Lung (tissue), 12 donors: ENCODE data around the gene MAST4. TPM values are rescaled to one million over a fixed set of nuclear protein-coding genes. Genes with fewer than 3 reads are reported as not detected.

ENCODE experiments used
- ATAC-seq: fragments of 200-7000 bp; cut with Tn5 transposase; one replicate; pipeline ENCODE4 v1.9.1; 2020; ENCODE audit warnings: moderate number of reproducible peaks; ENCODE audit not compliant: insufficient read depth, low FRiP score
- DNase-seq, 3 donors: peaks; one replicate each; pipeline ENCODE4 v3.0.0-alpha.2; 2013 to 2017
- H3K27ac ChIP-seq, 2 donors: one replicate each; pipeline ENCODE4 v1.5.1; 2013; ENCODE audit warnings: mild to moderate bottlenecking in 2 of 2, moderate library complexity in 2 of 2, control low read depth in 1 of 2, inconsistent platforms in 1 of 2, low read depth in 1 of 2, low read length in 1 of 2
- H3K27me3 ChIP-seq, 3 donors: one replicate each; pipeline ENCODE4 v1.5.1; 2013; ENCODE audit warnings: low read length in 2 of 3; ENCODE audit not compliant: control insufficient read depth in 3 of 3, insufficient read depth in 3 of 3
- H3K36me3 ChIP-seq, 4 donors: one replicate each; pipeline ENCODE4 v1.5.1; 2013; ENCODE audit warnings: low read length in 4 of 4, mild to moderate bottlenecking in 1 of 4, moderate library complexity in 1 of 4; ENCODE audit not compliant: control insufficient read depth in 4 of 4, insufficient read depth in 4 of 4
- H3K4me1 ChIP-seq, 5 donors: one replicate each; pipeline ENCODE4 v1.5.1; 2013; ENCODE audit warnings: low read length in 5 of 5, mild to moderate bottlenecking in 2 of 5, moderate library complexity in 1 of 5; ENCODE audit not compliant: control insufficient read depth in 5 of 5, insufficient read depth in 5 of 5
- H3K4me3 ChIP-seq: one replicate; pipeline ENCODE4 v1.5.1; 2013; ENCODE audit warnings: mild to moderate bottlenecking, control low read depth, moderate library complexity
- H3K9ac ChIP-seq, 2 donors: one replicate each; pipeline ENCODE4 v1.5.1; 2013; ENCODE audit warnings: low read length in 2 of 2, control low read depth in 1 of 2; ENCODE audit not compliant: insufficient read depth in 1 of 2
- H3K9me3 ChIP-seq, 4 donors: one replicate each; pipeline ENCODE4 v1.5.1; 2013; ENCODE audit warnings: low read length in 3 of 4, mild to moderate bottlenecking in 1 of 4, moderate library complexity in 1 of 4; ENCODE audit not compliant: control insufficient read depth in 4 of 4, insufficient read depth in 3 of 4
- CTCF ChIP-seq: IDR thresholded peaks from 2 replicates; pipeline ENCODE4 v1.5.1; 2012; ENCODE audit warnings: mild to moderate bottlenecking; ENCODE audit errors: control extremely low read depth, extremely low read depth
- WGBS, 2 donors: extraction: QIAGEN DNeasy Blood & Tissue Kit; methylation state at CpG; one replicate each; pipeline ENCODE4 v1.1.7; 2013; 5-methylcytosine and 5-hydroxymethylcytosine counted together
- polyA plus RNA-seq, 2 donors: library from polyadenylated mRNA; stranded (reverse); fragments of 200-250 nt; gene quantifications; one replicate each; pipeline ENCODE4 v1.2.1, GENCODE V29; 2013
- total RNA-seq, 2 donors: library from RNA; depleted of rRNA in 1 of 2; stranded (reverse); fragments of >200 nt in 1 of 2; gene quantifications; one replicate each; pipeline ENCODE4 v1.2.1, GENCODE V29; 2014 to 2021
- donor health status: control.
- donor health status: control.
- donor health status: Bipolar disorder and iron deficiency.
- donor health status: healthy.
- donor health status: DM: yes; HTN: yes; CAD: no.

The MAST4 gene
- total and polyA plus RNA-seq, 4 donors, result 13.9 to 153 (median 46.2) TPM

GRCh38 chr5:66724349-66725139 lies 128.4 kb downstream of the MAST4 start:
- H3K9ac ChIP-seq, result no peak overlapping the region
- H3K4me3 ChIP-seq, result no peak overlapping the region
- no peaks in the 10 kb centered on the region for H3K9me3 ChIP-seq
- no peaks in the 10 kb centered on the region for H3K27me3 ChIP-seq
- H3K36me3 ChIP-seq, result peaks cover 0 to 2% (median 0%) of the 10 kb centered on the region in 4 donors
- H3K4me1 ChIP-seq, result peaks cover 0 to 17% (median 0%) of the 10 kb centered on the region in 5 donors
- TF ChIP-seq CTCF, result no peak
- DNase-seq (no peak), ATAC-seq (no peak)
- no peak overlapping the region for H3K27ac ChIP-seq
- WGBS, 2 donors, result 59% methylated on average over 2 of the region's 2 CpGs

GRCh38 chr5:66727630-66728029 lies 131.4 kb downstream of the MAST4 start:
- ATAC-seq (no peak), DNase-seq (no peak)
- H3K4me1 ChIP-seq, result peaks cover 0 to 14% (median 0%) of the 10 kb centered on the region in 5 donors
- no peaks in the 10 kb centered on the region for H3K9me3 ChIP-seq
- H3K36me3 ChIP-seq, result no peaks in the 10 kb centered on the region
- no peaks in the 10 kb centered on the region for H3K27me3 ChIP-seq
- WGBS, 2 donors, result 81 to 83% methylated on average over 2 of the region's 2 CpGs
- H3K27ac ChIP-seq, result no peak overlapping the region
- no peak for TF ChIP-seq CTCF
- no peak overlapping the region for H3K9ac ChIP-seq
- no peak overlapping the region for H3K4me3 ChIP-seq

- 94 to 100% methylated on average over 1 of the region's 1 CpG for WGBS, 2 donors
- no peak for ATAC-seq
- no peak for TF ChIP-seq CTCF
- Histone ChIP-seq H3K27me3 (no peaks in the 10 kb centered on the region), H3K27ac (no peak overlapping the region), H3K9ac (no peak overlapping the region), H3K4me1 (peaks cover 0 to 13% (median 0%) of the 10 kb centered on the region in 5 donors), H3K36me3 (no peaks in the 10 kb centered on the region), H3K9me3 (no peaks in the 10 kb centered on the region), H3K4me3 (no peak overlapping the region)
- no peak for DNase-seq
Measured at GRCh38 chr5:66728049-66728448, 131.9 kb downstream of the MAST4 start.
